OCI-LY7 (cell line): ENCODE data around the gene DHRS7B. TPM values are rescaled to one million over a fixed set of nuclear protein-coding genes. Genes with fewer than 3 reads are reported as not detected.

ENCODE experiments used
- BruUV-seq: library from RNA; stranded (reverse); fragments of 400-500 nt; replicated peaks from 2 replicates; lab custom pipeline; 2021; lab: Mats Ljungman, UMichigan
- CTCF ChIA-PET: fragments of 300-600 bp; sonication (Branson Sonifier 250); formaldehyde crosslinking; loops from one replicate; lab custom pipeline; 2022; ENCODE audit warnings: antibody characterized with exemption; ENCODE audit not compliant: unreplicated experiment; lab: Charles Lee
- POLR2A ChIA-PET: fragments of 300-600 bp; sonication (Branson Sonifier 250); formaldehyde crosslinking; loops from one replicate; lab custom pipeline; 2022; ENCODE audit warnings: antibody characterized with exemption; lab: Charles Lee
- DNase-seq: peaks from one replicate; pipeline ENCODE4 v3.0.0-alpha.2; 2015; ENCODE audit warnings: low spot score
- H2AFZ ChIP-seq: fragments of 200-600 bp; sonication (generic), shearing (Covaris generic); 2 replicates; pipeline ENCODE4 v1.6.1; 2014; ENCODE audit warnings: mild to moderate bottlenecking, antibody characterized with exemption, low read length, moderate library complexity
- H3K27ac ChIP-seq: fragments of 200-600 bp; sonication (generic); 2 replicates; pipeline ENCODE4 v1.5.1; 2014; ENCODE audit warnings: mixed run types, low read depth, mild to moderate bottlenecking, moderate library complexity, low read length, inconsistent platforms; ENCODE audit not compliant: poor library complexity, severe bottlenecking
- H3K36me3 ChIP-seq: fragments of 200-600 bp; sonication (generic); 2 replicates; pipeline ENCODE4 v1.6.1; 2014; ENCODE audit warnings: mild to moderate bottlenecking, antibody characterized with exemption, low read length, moderate library complexity, mixed read lengths; ENCODE audit not compliant: insufficient read depth
- H3K4me1 ChIP-seq: fragments of 200-600 bp; sonication (generic); 2 replicates; pipeline ENCODE4 v1.5.1; 2014; ENCODE audit warnings: mild to moderate bottlenecking, low read length; ENCODE audit not compliant: insufficient read depth, poor library complexity, severe bottlenecking
- H3K4me2 ChIP-seq: fragments of 200-600 bp; sonication (generic); 2 replicates; pipeline ENCODE4 v1.6.1; 2014; ENCODE audit warnings: mild to moderate bottlenecking, low read length
- H3K4me3 ChIP-seq: fragments of 200-600 bp; sonication (generic); 2 replicates; pipeline ENCODE4 v1.5.1; 2014; ENCODE audit warnings: mild to moderate bottlenecking, low read depth, low read length; ENCODE audit not compliant: poor library complexity, severe bottlenecking
- H3K79me2 ChIP-seq: fragments of 200-600 bp; sonication (generic); 2 replicates; pipeline ENCODE4 v1.6.1; 2016; ENCODE audit warnings: low read depth, mild to moderate bottlenecking, low read length, moderate library complexity, mixed read lengths; ENCODE audit not compliant: insufficient read depth
- H3K9me2 ChIP-seq: fragments of 200-600 bp; sonication (generic); 2 replicates; pipeline ENCODE4 v1.6.1; 2016; ENCODE audit warnings: mild to moderate bottlenecking, low read length, mixed read lengths; ENCODE audit not compliant: insufficient read depth
- H3K9me3 ChIP-seq: fragments of 200-600 bp; sonication (generic); 2 replicates; pipeline ENCODE4 v1.6.1; 2014; ENCODE audit warnings: mild to moderate bottlenecking, mixed run types, low read length, mixed read lengths
- H4K20me1 ChIP-seq: fragments of 200-600 bp; sonication (generic); 2 replicates; pipeline ENCODE4 v1.6.1; 2014; ENCODE audit warnings: mild to moderate bottlenecking, antibody characterized with exemption, low read length, moderate library complexity, mixed read lengths; ENCODE audit not compliant: insufficient read depth
- EZH2phosphoT487 ChIP-seq: fragments of 200-600 bp; sonication (generic); IDR thresholded peaks from 2 replicates; pipeline ENCODE4 v1.6.1; 2018; ENCODE audit warnings: low read depth, borderline replicate concordance, mild to moderate bottlenecking, mixed run types, antibody characterized with exemption, low read length, moderate library complexity, mixed read lengths
- intact Hi-C: fragments of 100-400 bp; cut with micrococcal nuclease; formaldehyde crosslinking; loops from one replicate; pipeline ENCODE4 v1.10.0; 2022; ENCODE audit not compliant: unreplicated experiment
- total RNA-seq, 2 experiments: library from RNA; depleted of rRNA in 1 of 2; stranded (reverse); fragments of >200 nt in 1 of 2; shearing (Covaris generic) in 1 of 2; gene quantifications; 2 replicates each; pipeline ENCODE4 v1.2.3, GENCODE V29; 2014 to 2022
- TF ChIP-seq, protein P1 (sequence below): fragments of 200-600 bp; sonication (generic); conservative IDR thresholded peaks from 2 replicates; pipeline ENCODE4 v1.5.1; 2014; ENCODE audit warnings: mild to moderate bottlenecking, antibody characterized with exemption, low read length, moderate library complexity, mixed read lengths

Gene DHRS7B
- total RNA-seq, 2 experiments from 2014 or later, result 16.0 to 16.5 TPM

DNA sequence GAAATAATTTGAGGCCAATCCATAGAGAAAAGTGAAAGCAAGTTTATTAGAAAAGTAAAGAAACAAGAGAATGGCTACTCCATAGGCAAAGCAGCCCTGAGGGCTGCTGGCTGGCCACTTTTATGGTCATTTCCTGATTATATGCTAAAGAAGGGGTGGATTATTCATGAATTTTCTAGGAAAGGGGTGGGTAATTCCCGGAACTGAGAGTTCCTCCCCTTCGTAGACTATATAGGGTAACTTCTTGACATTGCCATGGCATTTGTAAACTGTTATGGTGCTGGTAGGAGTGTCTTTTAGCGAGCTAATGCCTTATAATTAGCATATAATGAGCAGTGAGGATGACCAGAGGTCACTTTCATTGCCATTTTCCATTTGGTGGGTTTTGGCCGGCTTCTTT, 4.4 kb downstream of the DHRS7B start:
- Histone ChIP-seq H2AFZ (no peak overlapping the region), H3K9me3 (peaks cover 29% of the 10 kb centered on the region), H3K4me1 (peaks cover 7% of the 10 kb centered on the region), H3K36me3 (peaks cover 3% of the 10 kb centered on the region; the same call in 1 of the 2 replicates), H4K20me1 (no peaks in the 10 kb centered on the region), H3K4me2 (no peak overlapping the region), H3K27ac (no peak overlapping the region), H3K9me2 (no peaks in the 10 kb centered on the region), H3K4me3 (no peak overlapping the region), H3K79me2 (peaks cover 10% of the 10 kb centered on the region; the same call in 1 of the 2 replicates)
- TF ChIP-seq, protein P1, sequence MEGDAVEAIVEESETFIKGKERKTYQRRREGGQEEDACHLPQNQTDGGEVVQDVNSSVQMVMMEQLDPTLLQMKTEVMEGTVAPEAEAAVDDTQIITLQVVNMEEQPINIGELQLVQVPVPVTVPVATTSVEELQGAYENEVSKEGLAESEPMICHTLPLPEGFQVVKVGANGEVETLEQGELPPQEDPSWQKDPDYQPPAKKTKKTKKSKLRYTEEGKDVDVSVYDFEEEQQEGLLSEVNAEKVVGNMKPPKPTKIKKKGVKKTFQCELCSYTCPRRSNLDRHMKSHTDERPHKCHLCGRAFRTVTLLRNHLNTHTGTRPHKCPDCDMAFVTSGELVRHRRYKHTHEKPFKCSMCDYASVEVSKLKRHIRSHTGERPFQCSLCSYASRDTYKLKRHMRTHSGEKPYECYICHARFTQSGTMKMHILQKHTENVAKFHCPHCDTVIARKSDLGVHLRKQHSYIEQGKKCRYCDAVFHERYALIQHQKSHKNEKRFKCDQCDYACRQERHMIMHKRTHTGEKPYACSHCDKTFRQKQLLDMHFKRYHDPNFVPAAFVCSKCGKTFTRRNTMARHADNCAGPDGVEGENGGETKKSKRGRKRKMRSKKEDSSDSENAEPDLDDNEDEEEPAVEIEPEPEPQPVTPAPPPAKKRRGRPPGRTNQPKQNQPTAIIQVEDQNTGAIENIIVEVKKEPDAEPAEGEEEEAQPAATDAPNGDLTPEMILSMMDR, result no peak
- TF ChIP-seq EZH2phosphoT487, result no peak
- POLR2A ChIA-PET, result interaction anchor here (0.9 kb wide), 2 partner anchors 13 to 69 kb away, joined by 3 to 4 read pairs; no protein-coding TSS in a partner anchor
- intact Hi-C loops, result no loop called here
- no TSS peak for BruUV-seq
- CTCF ChIA-PET, result no interaction called here
- DNase-seq, result no peak

DNA sequence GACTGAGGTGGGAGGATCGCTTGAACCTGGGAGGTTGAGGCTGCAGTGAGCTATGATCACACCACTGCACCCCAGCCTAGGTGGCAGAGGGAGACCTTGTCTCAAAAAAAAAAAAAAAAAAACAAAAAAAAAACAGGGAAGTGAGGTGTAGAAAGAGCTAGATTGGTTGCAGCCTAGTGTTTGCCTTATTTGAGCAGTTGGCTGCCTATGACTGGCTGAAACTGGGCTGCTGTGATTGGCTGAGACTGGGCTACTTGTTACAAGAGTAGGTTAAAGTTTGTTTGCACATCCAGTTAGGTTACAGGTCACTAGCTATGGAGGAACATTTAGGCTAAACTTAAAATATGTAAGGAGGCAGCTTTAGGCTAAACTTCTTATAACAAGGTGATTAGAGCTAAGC, 5.7 kb downstream of the DHRS7B start:
- POLR2A ChIA-PET, result interaction anchor here (0.7 to 0.9 kb wide), 3 partner anchors 37 to 72 kb away, joined by 3 to 4 read pairs (median 3); no protein-coding TSS in a partner anchor
- Histone ChIP-seq H4K20me1 (no peaks in the 10 kb centered on the region), H3K4me1 (peaks cover 6% of the 10 kb centered on the region), H3K4me2 (no peak overlapping the region), H3K79me2 (peaks cover 7% of the 10 kb centered on the region; the same call in 1 of the 2 replicates), H3K27ac (no peak overlapping the region), H3K36me3 (peaks cover 3% of the 10 kb centered on the region; the same call in 1 of the 2 replicates), H3K9me2 (no peaks in the 10 kb centered on the region), H2AFZ (no peak overlapping the region), H3K9me3 (peaks cover 31% of the 10 kb centered on the region), H3K4me3 (no peak overlapping the region)
- TF ChIP-seq, protein P1, result no peak
- no peak for TF ChIP-seq EZH2phosphoT487
- BruUV-seq, result no TSS peak
- intact Hi-C loops, result no loop called here
- no peak for DNase-seq
- CTCF ChIA-PET, result no interaction called here

DNA sequence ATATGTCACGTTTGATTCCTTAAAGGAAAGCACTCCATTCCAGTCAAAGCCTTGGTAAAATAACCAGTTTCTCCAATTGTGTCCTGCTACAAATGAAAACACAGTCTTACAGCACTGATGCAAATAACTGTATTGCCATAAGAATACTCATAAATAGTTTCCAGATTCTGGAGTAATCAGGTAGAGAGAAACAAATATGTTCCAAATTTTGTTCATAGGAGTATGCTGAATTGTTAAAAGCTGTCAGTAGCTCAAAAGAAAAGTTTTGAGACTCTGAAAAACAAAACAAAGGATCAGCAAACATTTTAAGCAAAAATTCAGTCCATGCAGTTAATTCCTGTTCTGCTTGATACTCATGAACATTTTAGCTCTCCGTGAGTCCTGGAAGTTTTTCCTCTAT, 7.8 kb downstream of the DHRS7B start:
- Histone ChIP-seq H3K79me2 (no peaks in the 10 kb centered on the region), H3K9me2 (no peaks in the 10 kb centered on the region), H3K27ac (no peak overlapping the region), H3K4me3 (no peak overlapping the region), H3K9me3 (peaks cover 41% of the 10 kb centered on the region), H4K20me1 (no peaks in the 10 kb centered on the region), H3K36me3 (peaks cover 7% of the 10 kb centered on the region; the same call in 1 of the 2 replicates), H3K4me1 (no peaks in the 10 kb centered on the region), H3K4me2 (no peak overlapping the region), H2AFZ (no peak overlapping the region)
- no peak for TF ChIP-seq EZH2phosphoT487
- TF ChIP-seq, protein P1, result no peak
- CTCF ChIA-PET, result no interaction called here
- peak; percentile 43 for DNase-seq
- POLR2A ChIA-PET, result no interaction called here
- intact Hi-C loops, result no loop called here
- no TSS peak for BruUV-seq
